Astrocyte (in vitro differentiated cells and primary cell): ENCODE measurements around the gene A4GNT. TPM values are rescaled to one million over a fixed set of nuclear protein-coding genes. Genes with fewer than 3 reads are reported as not detected.
A peak's percentile ranks its signal among the peaks of the same experiment; 100 is the strongest.

Experiments
- DNase-seq: peaks from one replicate; pipeline ENCODE4 v3.0.0-alpha.2; 2010; ENCODE audit warnings: low read depth
- FAIRE-seq: peaks from 2 replicates; lab custom pipeline; 2011; peaks lifted over from hg19 to GRCh38; lab: Jason Lieb, UNC
- H2AFZ ChIP-seq: 2 replicates; pipeline ENCODE4 v1.6.0; 2012; ENCODE audit warnings: low read depth, low read length, inconsistent platforms
- H3K27ac ChIP-seq: 2 replicates; pipeline ENCODE4 v1.5.1; 2011; ENCODE audit warnings: low read depth, low read length, inconsistent platforms
- H3K27me3 ChIP-seq: 2 replicates; pipeline ENCODE4 v1.6.0; 2011; ENCODE audit warnings: low read length, inconsistent platforms; ENCODE audit not compliant: insufficient read depth
- H3K36me3 ChIP-seq: 2 replicates; pipeline ENCODE4 v1.5.1; 2011; ENCODE audit warnings: low read length, inconsistent platforms; ENCODE audit not compliant: insufficient read depth
- H3K4me1 ChIP-seq: 2 replicates; pipeline ENCODE4 v1.5.1; 2011; ENCODE audit warnings: low read length, inconsistent platforms; ENCODE audit not compliant: insufficient read depth
- H3K4me2 ChIP-seq: 2 replicates; pipeline ENCODE4 v1.6.0; 2012; ENCODE audit warnings: low read length, inconsistent platforms
- H3K4me3 ChIP-seq: 2 replicates; pipeline ENCODE4 v1.5.1; 2011; ENCODE audit warnings: low read depth, mild to moderate bottlenecking, low read length, inconsistent platforms; ENCODE audit not compliant: insufficient read depth
- H3K79me2 ChIP-seq: 2 replicates; pipeline ENCODE4 v1.6.0; 2012; ENCODE audit warnings: mild to moderate bottlenecking, low read length, inconsistent platforms; ENCODE audit not compliant: insufficient read depth
- H3K9ac ChIP-seq: 2 replicates; pipeline ENCODE4 v1.6.0; 2012; ENCODE audit warnings: mild to moderate bottlenecking, low read length, inconsistent platforms
- H3K9me3 ChIP-seq: 2 replicates; pipeline ENCODE4 v1.5.1; 2012; ENCODE audit warnings: low read depth, mild to moderate bottlenecking, low read length, inconsistent platforms; ENCODE audit not compliant: insufficient read depth
- H4K20me1 ChIP-seq: 2 replicates; pipeline ENCODE4 v1.6.0; 2012; ENCODE audit warnings: low read length, inconsistent platforms; ENCODE audit not compliant: insufficient read depth
- H3K27ac Mint-ChIP-seq: one replicate; pipeline ENCODE4 v1.8.0; 2021; ENCODE audit warnings: mild to moderate bottlenecking, mixed read lengths; ENCODE audit not compliant: unreplicated experiment
- H3K27me3 Mint-ChIP-seq: one replicate; pipeline ENCODE4 v1.8.0; 2021; ENCODE audit warnings: low read depth, mixed read lengths; ENCODE audit not compliant: unreplicated experiment
- H3K36me3 Mint-ChIP-seq: one replicate; pipeline ENCODE4 v1.8.0; 2021; ENCODE audit warnings: low read depth, mixed read lengths; ENCODE audit not compliant: unreplicated experiment
- H3K4me1 Mint-ChIP-seq: one replicate; pipeline ENCODE4 v1.8.0; 2021; ENCODE audit warnings: low read depth, mixed read lengths; ENCODE audit not compliant: unreplicated experiment
- H3K4me3 Mint-ChIP-seq: one replicate; pipeline ENCODE4 v1.8.0; 2021; ENCODE audit warnings: mild to moderate bottlenecking, moderate library complexity, mixed read lengths; ENCODE audit not compliant: unreplicated experiment
- H3K9me3 Mint-ChIP-seq: one replicate; pipeline ENCODE4 v1.8.0; 2021; ENCODE audit warnings: mild to moderate bottlenecking, mixed read lengths; ENCODE audit not compliant: unreplicated experiment
- CTCF ChIP-seq: IDR thresholded peaks from 2 replicates; pipeline ENCODE4 v1.5.1; 2011; ENCODE audit warnings: low read depth, mild to moderate bottlenecking, inconsistent platforms, low read length, moderate library complexity; ENCODE audit not compliant: insufficient read depth
- EZH2 ChIP-seq: IDR thresholded peaks from 2 replicates; pipeline ENCODE4 v1.6.1; 2012; ENCODE audit warnings: mild to moderate bottlenecking, low read length, inconsistent platforms; ENCODE audit not compliant: insufficient read depth
- total RNA-seq: library from RNA; stranded (reverse); gene quantifications from 2 replicates; pipeline ENCODE4 v1.2.1, GENCODE V29; 2021

A4GNT gene
- total RNA-seq, 1 donor from 2014 or later = not detected

- peaks cover 68% of the 10 kb centered on the region for H3K4me1 ChIP-seq
- no peaks in the 10 kb centered on the region for H3K27me3 ChIP-seq
- TF ChIP-seq CTCF (no peak), EZH2 (no peak)
- Mint-ChIP-seq H3K27me3 (no peaks in the 10 kb centered on the region), H3K27ac (peak overlapping the region; percentile 95), H3K4me1 (peaks cover 56% of the 10 kb centered on the region), H3K9me3 (peaks cover 2% of the 10 kb centered on the region), H3K4me3 (peak overlapping the region; percentile 74), H3K36me3 (peaks cover 33% of the 10 kb centered on the region)
- DNase-seq (peak; percentile 80), FAIRE-seq (peak; percentile 76)
- peak overlapping the region; percentile 75 for H3K4me2 ChIP-seq
- H3K9ac ChIP-seq = peak overlapping the region; percentile 77
- H3K9me3 ChIP-seq = no peaks in the 10 kb centered on the region
- H3K27ac ChIP-seq = peak overlapping the region; percentile 90
- H3K79me2 ChIP-seq = no peaks in the 10 kb centered on the region
- H3K36me3 ChIP-seq = peaks cover 21% of the 10 kb centered on the region
- H4K20me1 ChIP-seq = peaks cover 4% of the 10 kb centered on the region
- H3K4me3 ChIP-seq = peak overlapping the region; percentile 41
- no peak overlapping the region for H2AFZ ChIP-seq
Measured at GRCh38 chr3:138081371-138082084, 50.7 kb downstream of the A4GNT start.

GRCh38 chr3:138079901-138080300 is 52.3 kb downstream of the A4GNT start:
- DNase-seq (no peak), FAIRE-seq (no peak)
- Histone ChIP-seq H3K36me3 (peaks cover 17% of the 10 kb centered on the region), H3K4me1 (peaks cover 68% of the 10 kb centered on the region), H3K9ac (no peak overlapping the region), H3K9me3 (no peaks in the 10 kb centered on the region), H3K27me3 (no peaks in the 10 kb centered on the region), H3K4me3 (no peak overlapping the region), H3K4me2 (peak overlapping the region; percentile 65), H3K27ac (peak overlapping the region; percentile 52), H2AFZ (no peak overlapping the region), H3K79me2 (no peaks in the 10 kb centered on the region), H4K20me1 (peaks cover 4% of the 10 kb centered on the region)
- TF ChIP-seq EZH2 (no peak), CTCF (no peak)
- Mint-ChIP-seq H3K27me3 (no peaks in the 10 kb centered on the region), H3K9me3 (peaks cover 2% of the 10 kb centered on the region), H3K4me3 (no peak overlapping the region), H3K36me3 (peaks cover 40% of the 10 kb centered on the region), H3K4me1 (peaks cover 56% of the 10 kb centered on the region), H3K27ac (peak overlapping the region; percentile 86)

- peaks cover 2% of the 10 kb centered on the region for H3K9me3 Mint-ChIP-seq
- H3K36me3 Mint-ChIP-seq = peaks cover 37% of the 10 kb centered on the region
- Histone ChIP-seq H3K9ac (peak overlapping the region; percentile 77), H3K79me2 (no peaks in the 10 kb centered on the region), H3K27me3 (no peaks in the 10 kb centered on the region), H3K4me2 (peak overlapping the region; percentile 65), H3K4me1 (peaks cover 65% of the 10 kb centered on the region), H2AFZ (no peak overlapping the region), H4K20me1 (peaks cover 4% of the 10 kb centered on the region), H3K27ac (peak overlapping the region; percentile 92), H3K36me3 (peaks cover 10% of the 10 kb centered on the region), H3K4me3 (no peak overlapping the region), H3K9me3 (no peaks in the 10 kb centered on the region)
- FAIRE-seq = peak; percentile 89
- H3K4me3 Mint-ChIP-seq = peak overlapping the region; percentile 40
- peaks cover 56% of the 10 kb centered on the region for H3K4me1 Mint-ChIP-seq
- peak overlapping the region; percentile 84 for H3K27ac Mint-ChIP-seq
- TF ChIP-seq CTCF = no peak
- no peak for TF ChIP-seq EZH2
- DNase-seq = peak; percentile 96
- H3K27me3 Mint-ChIP-seq = no peaks in the 10 kb centered on the region
Measured at GRCh38 chr3:138078901-138079344, 53.3 kb downstream of the A4GNT start.
